Central memory CD8-positive, alpha-beta T cell (primary cell): ENCODE data around the gene PTTG2.
"Not testable (repeated sequence)": the region's sequence is repeated elsewhere in the genome, so short reads cannot be mapped to it uniquely, and the experiment has no call there.

Source experiments
- ATAC-seq: fragments of 150-1000 bp; cut with Tn5 transposase; replicated peaks from 2 replicates; pipeline ENCODE4 v1.10.0; 2022; ENCODE audit warnings: mild to moderate bottlenecking, moderate FRiP score, moderate number of reproducible peaks; ENCODE audit not compliant: poor library complexity, severe bottlenecking; ENCODE audit errors: extremely low read depth
- DNase-seq, 2 donors: peaks; one replicate each; pipeline ENCODE4 v3.0.0; 2021; ENCODE audit warnings: low spot score in 2 of 2
- H3K27ac Mint-ChIP-seq: one replicate; pipeline ENCODE4 v1.8.0; 2022; ENCODE audit warnings: low read depth, mild to moderate bottlenecking, moderate library complexity, mixed read lengths
- H3K27me3 Mint-ChIP-seq: one replicate; pipeline ENCODE4 v1.8.0; 2022; ENCODE audit warnings: mixed read lengths
- H3K36me3 Mint-ChIP-seq: one replicate; pipeline ENCODE4 v1.8.0; 2022; ENCODE audit warnings: mild to moderate bottlenecking, moderate library complexity, mixed read lengths; ENCODE audit not compliant: insufficient read depth
- H3K4me1 Mint-ChIP-seq: one replicate; pipeline ENCODE4 v1.8.0; 2022; ENCODE audit warnings: mixed read lengths
- H3K4me3 Mint-ChIP-seq: one replicate; pipeline ENCODE4 v1.8.0; 2022; ENCODE audit warnings: mild to moderate bottlenecking, moderate library complexity, mixed read lengths
- H3K9me3 Mint-ChIP-seq: one replicate; pipeline ENCODE4 v1.8.0; 2022; ENCODE audit warnings: mixed read lengths

Gene PTTG2

GRCh38 chr4:37966044-37966443 is 5.8 kb downstream of the PTTG2 start:
- Mint-ChIP-seq H3K9me3 (no peaks in the 10 kb centered on the region), H3K27ac (no peak overlapping the region), H3K27me3 (no peaks in the 10 kb centered on the region), H3K4me3 (no peak overlapping the region), H3K36me3 (no peaks in the 10 kb centered on the region), H3K4me1 (peaks cover 26% of the 10 kb centered on the region)
- ATAC-seq: no peak
- DNase-seq: no peak

GRCh38 chr4:37967736-37968135 is 7.5 kb downstream of the PTTG2 start:
- Mint-ChIP-seq H3K4me1 (peaks cover 29% of the 10 kb centered on the region), H3K36me3 (no peaks in the 10 kb centered on the region), H3K27me3 (no peaks in the 10 kb centered on the region), H3K27ac (peak overlapping the region; percentile 44), H3K9me3 (no peaks in the 10 kb centered on the region), H3K4me3 (no peak overlapping the region)
- ATAC-seq: no peak
- DNase-seq: no peak

GRCh38 chr4:37968747-37969146 is 8.5 kb downstream of the PTTG2 start:
- Mint-ChIP-seq H3K4me3 (no peak overlapping the region), H3K9me3 (no peaks in the 10 kb centered on the region), H3K4me1 (peaks cover 26% of the 10 kb centered on the region), H3K27me3 (no peaks in the 10 kb centered on the region), H3K27ac (no peak overlapping the region), H3K36me3 (no peaks in the 10 kb centered on the region)
- ATAC-seq: no peak
- no peak for DNase-seq

- Mint-ChIP-seq H3K9me3 (no peaks in the 10 kb centered on the region), H3K4me1 (peaks cover 11% of the 10 kb centered on the region), H3K36me3 (no peaks in the 10 kb centered on the region), H3K4me3 (no peak overlapping the region), H3K27ac (no peak overlapping the region), H3K27me3 (no peaks in the 10 kb centered on the region)
- peak; percentile 79 for ATAC-seq
- DNase-seq: peak; percentile 37 to 47
Measured at GRCh38 chr4:37970702-37971101, 10.5 kb downstream of the PTTG2 start.

GRCh38 chr4:37971202-37971601 is 11.0 kb downstream of the PTTG2 start:
- Mint-ChIP-seq H3K9me3 (no peaks in the 10 kb centered on the region), H3K4me1 (peaks cover 11% of the 10 kb centered on the region), H3K4me3 (no peak overlapping the region), H3K27ac (no peak overlapping the region), H3K27me3 (no peaks in the 10 kb centered on the region), H3K36me3 (no peaks in the 10 kb centered on the region)
- DNase-seq: no peak
- no peak for ATAC-seq

GRCh38 chr4:37973441-37973840 is 13.2 kb downstream of the PTTG2 start:
- Mint-ChIP-seq H3K4me1 (peaks cover 11% of the 10 kb centered on the region), H3K4me3 (no peak overlapping the region), H3K9me3 (no peaks in the 10 kb centered on the region), H3K27me3 (no peaks in the 10 kb centered on the region), H3K27ac (no peak overlapping the region), H3K36me3 (no peaks in the 10 kb centered on the region)
- no peak for ATAC-seq
- DNase-seq: no peak

GRCh38 chr4:37975321-37975822 is 15.2 kb downstream of the PTTG2 start:
- H3K9me3 Mint-ChIP-seq, ATAC-seq, H3K27me3 Mint-ChIP-seq, H3K4me3 Mint-ChIP-seq, H3K36me3 Mint-ChIP-seq, DNase-seq: not testable (repeated sequence)
- Mint-ChIP-seq H3K4me1 (peaks cover 13% of the 10 kb centered on the region), H3K27ac (peak overlapping the region; percentile 2)

- no peak overlapping the region for H3K27ac Mint-ChIP-seq
- H3K4me3 Mint-ChIP-seq: peak overlapping the region; percentile 60
Measured at GRCh38 chr4:37976507-37976906, 16.3 kb downstream of the PTTG2 start.

GRCh38 chr4:37976991-37977470 is 16.8 kb downstream of the PTTG2 start:
- no peaks in the 10 kb centered on the region for H3K27me3 Mint-ChIP-seq
- H3K9me3 Mint-ChIP-seq: no peaks in the 10 kb centered on the region
- no peak overlapping the region for H3K27ac Mint-ChIP-seq
- H3K36me3 Mint-ChIP-seq: no peaks in the 10 kb centered on the region
- peak; percentile 43 to 65 for DNase-seq
- ATAC-seq: peak; percentile 86
- H3K4me3 Mint-ChIP-seq: peak overlapping the region; percentile 60
- H3K4me1 Mint-ChIP-seq: peaks cover 14% of the 10 kb centered on the region

More at GRCh38 chr4:37976507-37976906, 16.3 kb downstream of the PTTG2 start:
- no peaks in the 10 kb centered on the region for H3K9me3 Mint-ChIP-seq
- no peak for ATAC-seq
- H3K27me3 Mint-ChIP-seq: no peaks in the 10 kb centered on the region
- H3K4me1 Mint-ChIP-seq: peaks cover 9% of the 10 kb centered on the region
- no peak for DNase-seq
- H3K36me3 Mint-ChIP-seq: no peaks in the 10 kb centered on the region

- Mint-ChIP-seq H3K9me3 (no peaks in the 10 kb centered on the region), H3K4me3 (peak overlapping the region; percentile 79), H3K4me1 (peaks cover 20% of the 10 kb centered on the region), H3K27me3 (no peaks in the 10 kb centered on the region), H3K36me3 (no peaks in the 10 kb centered on the region), H3K27ac (peak overlapping the region; percentile 65)
- ATAC-seq (peak; percentile 87), DNase-seq (peak; percentile 53 to 61)
Measured at GRCh38 chr4:37977471-37978247, 17.5 kb downstream of the PTTG2 start.

- H3K36me3 Mint-ChIP-seq: no peaks in the 10 kb centered on the region
- DNase-seq: no peak
- peaks cover 23% of the 10 kb centered on the region for H3K4me1 Mint-ChIP-seq
- H3K27ac Mint-ChIP-seq: peak overlapping the region; percentile 65
- peak overlapping the region; percentile 79 for H3K4me3 Mint-ChIP-seq
- H3K9me3 Mint-ChIP-seq: no peaks in the 10 kb centered on the region
- ATAC-seq: no peak
- no peaks in the 10 kb centered on the region for H3K27me3 Mint-ChIP-seq
Measured at GRCh38 chr4:37978248-37978924, 18.2 kb downstream of the PTTG2 start.

- H3K9me3 Mint-ChIP-seq: no peaks in the 10 kb centered on the region
- H3K4me1 Mint-ChIP-seq: peaks cover 23% of the 10 kb centered on the region
- no peak overlapping the region for H3K27ac Mint-ChIP-seq
- H3K4me3 Mint-ChIP-seq: no peak overlapping the region
- ATAC-seq: no peak
- no peak for DNase-seq
- no peaks in the 10 kb centered on the region for H3K36me3 Mint-ChIP-seq
- H3K27me3 Mint-ChIP-seq: no peaks in the 10 kb centered on the region
Measured at GRCh38 chr4:37980246-37980645, 20.0 kb downstream of the PTTG2 start.

GRCh38 chr4:37981425-37981824 is 21.2 kb downstream of the PTTG2 start:
- ATAC-seq (no peak), DNase-seq (no peak)
- Mint-ChIP-seq H3K36me3 (no peaks in the 10 kb centered on the region), H3K9me3 (no peaks in the 10 kb centered on the region), H3K4me1 (peaks cover 29% of the 10 kb centered on the region), H3K27ac (no peak overlapping the region), H3K27me3 (no peaks in the 10 kb centered on the region), H3K4me3 (no peak overlapping the region)
